DND-41 (cell line): ENCODE results near the gene UACA.

ENCODE experiments used
- ATAC-seq: fragments of 200-7000 bp; cut with Tn5 transposase; 3 replicates; pipeline ENCODE4 v1.9.1; 2021; ENCODE audit warnings: low read depth; ENCODE audit not compliant: insufficient read depth
- DNase-seq: peaks from one replicate; pipeline ENCODE4 v3.0.0-alpha.2; 2020
- H2AFZ ChIP-seq: 2 replicates; pipeline ENCODE4 v1.6.0; 2012; ENCODE audit warnings: low read depth, low read length
- H3K27ac ChIP-seq: 2 replicates; pipeline ENCODE4 v1.5.1; 2012; ENCODE audit warnings: low read length, inconsistent platforms
- H3K27me3 ChIP-seq: fragments of 200-600 bp; sonication (generic); 2 replicates; pipeline ENCODE4 v1.6.0; 2012; ENCODE audit warnings: low read length, mild to moderate bottlenecking, inconsistent platforms; ENCODE audit not compliant: insufficient read depth, poor library complexity
- H3K36me3 ChIP-seq: 2 replicates; pipeline ENCODE4 v1.5.1; 2012; ENCODE audit warnings: low read length, inconsistent platforms; ENCODE audit not compliant: insufficient read depth
- H3K4me1 ChIP-seq: 2 replicates; pipeline ENCODE4 v1.5.1; 2012; ENCODE audit warnings: mild to moderate bottlenecking, low read length; ENCODE audit not compliant: insufficient read depth
- H3K4me2 ChIP-seq: 2 replicates; pipeline ENCODE4 v1.6.0; 2012; ENCODE audit warnings: mild to moderate bottlenecking, moderate library complexity, low read length, inconsistent platforms; ENCODE audit not compliant: insufficient read depth
- H3K4me3 ChIP-seq, 2 experiments: fragments of 200-600 bp in 1 of 2; shearing (Covaris generic) in 1 of 2; 2 replicates each; pipeline ENCODE4 v1.5.1; 2012 to 2016; ENCODE audit warnings: inconsistent platforms in 2 of 2, low read length in 2 of 2, mild to moderate bottlenecking in 2 of 2, low read depth in 1 of 2, moderate library complexity in 1 of 2
- H3K79me2 ChIP-seq: 2 replicates; pipeline ENCODE4 v1.6.0; 2012; ENCODE audit warnings: low read length, inconsistent platforms; ENCODE audit not compliant: insufficient read depth
- H3K9ac ChIP-seq: 2 replicates; pipeline ENCODE4 v1.6.0; 2012; ENCODE audit warnings: low read depth, mild to moderate bottlenecking, inconsistent platforms, low read length, moderate library complexity
- H3K9me3 ChIP-seq: 2 replicates; pipeline ENCODE4 v1.5.1; 2012; ENCODE audit warnings: low read length, moderate library complexity, mild to moderate bottlenecking, inconsistent platforms; ENCODE audit not compliant: insufficient read depth, severe bottlenecking
- H4K20me1 ChIP-seq: 2 replicates; pipeline ENCODE4 v1.6.0; 2012; ENCODE audit warnings: low read length; ENCODE audit not compliant: insufficient read depth
- EZH2 ChIP-seq: IDR thresholded peaks from 3 replicates; pipeline ENCODE4 v1.6.1; 2012; ENCODE audit warnings: borderline replicate concordance, low read depth, mild to moderate bottlenecking, moderate library complexity, low read length, inconsistent platforms; ENCODE audit not compliant: severe bottlenecking
- TF ChIP-seq, protein P1 (sequence below): IDR thresholded peaks from 2 replicates; pipeline ENCODE4 v1.5.1; 2012; ENCODE audit warnings: borderline replicate concordance, low read length, moderate library complexity, mild to moderate bottlenecking; ENCODE audit not compliant: poor library complexity, severe bottlenecking; ENCODE audit errors: extremely low read depth

Gene UACA

DNA sequence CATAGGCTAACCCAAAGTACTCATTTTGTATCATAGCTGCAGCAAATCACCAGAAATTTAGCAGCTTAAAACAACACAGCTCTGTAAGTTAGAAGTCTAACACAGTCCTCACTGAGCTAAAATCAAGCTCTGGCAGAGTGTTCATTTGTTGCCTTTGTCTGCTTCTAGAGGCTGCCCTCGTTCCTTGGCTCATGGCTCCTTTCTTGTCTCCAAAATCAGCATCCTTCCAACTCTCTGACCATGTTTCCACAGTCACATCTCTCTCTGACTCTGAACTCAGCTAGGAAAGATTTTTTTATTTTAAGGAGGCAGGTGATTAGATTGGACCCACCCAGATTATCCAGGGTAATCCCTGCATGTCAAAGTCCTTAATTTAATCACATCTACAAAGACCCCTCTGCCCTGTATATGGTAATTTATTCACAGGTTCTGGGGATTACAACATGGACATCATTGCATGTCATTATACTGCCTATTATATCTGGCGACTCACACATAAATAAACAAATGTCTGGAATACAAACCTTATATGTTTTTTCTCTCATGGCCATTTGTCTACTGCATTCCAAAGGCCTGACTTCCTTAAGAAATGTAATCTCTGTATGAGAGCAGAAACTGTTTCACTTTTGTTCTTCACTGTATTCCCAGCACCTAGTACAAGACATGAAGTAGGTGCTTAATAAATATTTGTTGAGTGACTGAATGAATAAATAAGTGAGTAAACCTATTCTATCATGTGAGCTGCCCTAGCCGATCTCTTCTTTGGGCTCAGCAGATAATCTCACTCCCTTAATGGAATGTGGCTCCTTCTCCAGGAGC is 15.1 kb upstream of the UACA start:
- H3K4me1 ChIP-seq = no peaks in the 10 kb centered on the region
- no peaks in the 10 kb centered on the region for H3K79me2 ChIP-seq
- H2AFZ ChIP-seq = no peak overlapping the region
- DNase-seq = no peak
- H3K27ac ChIP-seq = no peak overlapping the region
- no peak for ATAC-seq
- no peak overlapping the region for H3K4me3 ChIP-seq
- H3K4me2 ChIP-seq = no peak overlapping the region
- H3K36me3 ChIP-seq = no peaks in the 10 kb centered on the region
- H3K27me3 ChIP-seq = no peaks in the 10 kb centered on the region
- H3K9me3 ChIP-seq = no peaks in the 10 kb centered on the region
- TF ChIP-seq EZH2 = no peak
- TF ChIP-seq, protein P1, sequence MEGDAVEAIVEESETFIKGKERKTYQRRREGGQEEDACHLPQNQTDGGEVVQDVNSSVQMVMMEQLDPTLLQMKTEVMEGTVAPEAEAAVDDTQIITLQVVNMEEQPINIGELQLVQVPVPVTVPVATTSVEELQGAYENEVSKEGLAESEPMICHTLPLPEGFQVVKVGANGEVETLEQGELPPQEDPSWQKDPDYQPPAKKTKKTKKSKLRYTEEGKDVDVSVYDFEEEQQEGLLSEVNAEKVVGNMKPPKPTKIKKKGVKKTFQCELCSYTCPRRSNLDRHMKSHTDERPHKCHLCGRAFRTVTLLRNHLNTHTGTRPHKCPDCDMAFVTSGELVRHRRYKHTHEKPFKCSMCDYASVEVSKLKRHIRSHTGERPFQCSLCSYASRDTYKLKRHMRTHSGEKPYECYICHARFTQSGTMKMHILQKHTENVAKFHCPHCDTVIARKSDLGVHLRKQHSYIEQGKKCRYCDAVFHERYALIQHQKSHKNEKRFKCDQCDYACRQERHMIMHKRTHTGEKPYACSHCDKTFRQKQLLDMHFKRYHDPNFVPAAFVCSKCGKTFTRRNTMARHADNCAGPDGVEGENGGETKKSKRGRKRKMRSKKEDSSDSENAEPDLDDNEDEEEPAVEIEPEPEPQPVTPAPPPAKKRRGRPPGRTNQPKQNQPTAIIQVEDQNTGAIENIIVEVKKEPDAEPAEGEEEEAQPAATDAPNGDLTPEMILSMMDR = no peak
- H3K9ac ChIP-seq = no peak overlapping the region
- no peaks in the 10 kb centered on the region for H4K20me1 ChIP-seq

DNA sequence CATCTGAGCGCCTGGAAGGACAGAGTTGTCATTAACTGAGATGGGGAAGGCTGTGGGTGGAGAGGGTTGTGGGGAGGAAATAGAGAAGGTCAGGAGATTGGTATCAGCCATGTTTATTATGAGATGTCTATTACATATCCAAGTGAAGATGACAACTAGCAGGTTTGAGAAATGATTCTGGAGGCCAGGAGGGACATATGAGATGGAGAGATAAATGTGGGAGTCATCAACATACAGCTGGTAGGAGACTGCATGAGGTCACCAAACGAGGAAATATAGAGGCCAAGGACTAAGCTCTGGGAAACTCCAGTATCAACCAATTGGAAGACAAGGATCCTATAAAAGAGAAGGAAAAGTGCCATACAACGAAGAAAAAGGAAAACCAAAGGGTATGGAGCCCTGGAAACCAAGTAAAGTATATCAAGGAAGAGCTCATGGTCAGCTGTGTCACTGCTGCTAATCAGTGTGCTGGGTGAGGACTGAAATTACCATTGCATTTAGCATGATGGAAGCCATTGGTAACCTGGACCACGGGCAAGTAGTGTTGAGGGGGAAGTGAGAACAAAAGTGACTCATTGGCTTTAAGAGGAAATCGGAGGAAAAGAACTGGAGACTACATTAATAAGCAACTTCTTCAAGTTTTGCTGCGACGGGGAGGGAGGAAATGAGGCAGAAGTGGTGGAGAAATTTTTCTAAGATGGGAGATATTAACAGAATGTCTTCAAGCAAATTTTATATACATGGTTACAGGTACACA is 14.0 kb upstream of the UACA start:
- Histone ChIP-seq H3K36me3 (no peaks in the 10 kb centered on the region), H3K4me3 (no peak overlapping the region), H3K4me1 (no peaks in the 10 kb centered on the region), H3K79me2 (no peaks in the 10 kb centered on the region), H3K9me3 (no peaks in the 10 kb centered on the region), H3K4me2 (no peak overlapping the region), H3K27me3 (no peaks in the 10 kb centered on the region), H2AFZ (no peak overlapping the region), H4K20me1 (no peaks in the 10 kb centered on the region), H3K27ac (no peak overlapping the region), H3K9ac (no peak overlapping the region)
- ATAC-seq = no peak
- no peak for DNase-seq
- TF ChIP-seq EZH2 = no peak
- TF ChIP-seq, protein P1 = no peak

DNA sequence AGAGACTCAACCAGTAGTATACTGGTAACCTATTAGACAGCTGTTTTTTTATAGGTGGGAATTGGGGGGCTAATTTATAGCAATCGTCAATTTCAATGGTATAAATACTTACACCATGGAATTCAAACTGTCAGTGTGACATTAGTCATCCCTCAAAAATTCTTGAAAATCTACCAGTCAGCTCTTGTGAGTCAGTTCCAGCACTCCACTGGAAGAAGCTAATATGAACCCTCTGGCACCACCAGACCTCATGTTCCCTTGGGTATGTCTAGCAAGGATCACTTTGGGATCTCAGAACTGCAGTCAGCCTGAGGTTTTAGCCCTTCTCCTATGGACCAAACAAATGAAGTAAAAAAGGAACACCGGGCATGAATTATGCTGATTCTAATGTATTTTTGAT is 11.8 kb upstream of the UACA start:
- DNase-seq (no peak), ATAC-seq (no peak)
- Histone ChIP-seq H4K20me1 (no peaks in the 10 kb centered on the region), H3K27me3 (no peaks in the 10 kb centered on the region), H3K4me1 (no peaks in the 10 kb centered on the region), H3K27ac (no peak overlapping the region), H3K9ac (no peak overlapping the region), H3K79me2 (no peaks in the 10 kb centered on the region), H3K9me3 (no peaks in the 10 kb centered on the region), H3K4me3 (no peak overlapping the region), H3K4me2 (no peak overlapping the region), H3K36me3 (no peaks in the 10 kb centered on the region), H2AFZ (no peak overlapping the region)
- TF ChIP-seq, protein P1 = no peak
- TF ChIP-seq EZH2 = no peak
